Body of pancreas (tissue), 4 donors: ENCODE results near the gene MBNL1. TPM values are rescaled to one million over a fixed set of nuclear protein-coding genes. Genes with fewer than 3 reads are reported as not detected.

Experiments
- ATAC-seq: fragments of 150-250 bp; one replicate; pipeline ENCODE4 v1.9.1; 2016
- DNase-seq, 4 donors: peaks; one replicate each; pipeline ENCODE4 v3.0.0-alpha.2; 2019
- H3K27ac ChIP-seq, 4 donors: fragments of 200-600 bp; sonication (generic); 1 replicate in 3 of 4; 2 replicates in 1 of 4; pipeline versions ENCODE4 v1.5.1 to v1.6.1; 2016 to 2019; ENCODE audit warnings: mild to moderate bottlenecking in 1 of 4, mixed read lengths in 1 of 4, moderate library complexity in 1 of 4
- H3K27me3 ChIP-seq, 2 donors: fragments of 200-600 bp; sonication (generic); one replicate each; pipeline ENCODE4 v1.6.0; 2016; ENCODE audit warnings: mild to moderate bottlenecking in 1 of 2
- H3K36me3 ChIP-seq, 2 donors: fragments of 200-600 bp; sonication (generic); replicated peaks in 1 of 2; 2 replicates each; pipeline ENCODE4 v1.5.1; 2016; ENCODE audit warnings: low read depth in 2 of 2; ENCODE audit not compliant: insufficient read depth in 1 of 2
- H3K4me1 ChIP-seq: fragments of 200-600 bp; sonication (generic); one replicate; pipeline ENCODE4 v1.6.0; 2016
- H3K4me3 ChIP-seq, 2 donors: fragments of 200-600 bp; sonication (generic); 1 replicate in 1 of 2; 2 replicates in 1 of 2; pipeline ENCODE4 v1.5.1; 2016 to 2019
- H3K9me3 ChIP-seq, 3 donors: fragments of 200-600 bp; sonication (generic); 1 replicate in 2 of 3; 2 replicates in 1 of 3; pipeline ENCODE4 v1.5.1; 2016
- CTCF ChIP-seq, 7 experiments: fragments of 450-650 bp in 4 of 7; fragments of 200-600 bp in 3 of 7; sonication (generic) in 3 of 7; IDR thresholded peaks; one replicate each; pipeline ENCODE4 v1.5.1; 2016 to 2019; ENCODE audit warnings: antibody characterized with exemption in 7 of 7
- POLR2A ChIP-seq, 3 donors: fragments of 450-650 bp; IDR thresholded peaks; one replicate each; pipeline ENCODE4 v1.6.1; 2016; ENCODE audit warnings: antibody characterized with exemption in 3 of 3, mild to moderate bottlenecking in 2 of 3
- WGBS, 2 donors: methylation state at CpG; one replicate each; pipeline ENCODE4 v1.1.5; 2017; 5-methylcytosine and 5-hydroxymethylcytosine counted together
- intact Hi-C: fragments of 100-400 bp; cut with DNase I; formaldehyde crosslinking; loops from one replicate; pipeline ENCODE4 v1.15.1; 2023
- total RNA-seq, 2 donors: library from RNA; depleted of rRNA; stranded (reverse); fragments of >200 nt; gene quantifications; one replicate each; pipeline ENCODE4 v1.1.0, GENCODE V29; 2016

MBNL1 gene
- total RNA-seq, 2 donors from 2014 or later, result 77.3 to 82.4 TPM

GRCh38 chr3:152402695-152403451 lies 134.1 kb downstream of the MBNL1 start:
- no peak for ATAC-seq
- DNase-seq, result no peak
- no peak overlapping the region for H3K4me3 ChIP-seq
- 61 to 63% methylated on average over 5 of the region's 5 CpGs for WGBS, 2 donors
- H3K36me3 ChIP-seq, result no peaks in the 10 kb centered on the region
- TF ChIP-seq CTCF (IDR thresholded peaks at IDR 0.05) (no peak), POLR2A (IDR thresholded peaks at IDR 0.05) (no peak)
- H3K4me1 ChIP-seq, result peaks cover 69% of the 10 kb centered on the region
- H3K27ac ChIP-seq, result peak overlapping the region in 2 of 4 donors; percentile 6 to 43
- intact Hi-C loops, result no loop called here
- H3K9me3 ChIP-seq, result no peaks in the 10 kb centered on the region
- no peaks in the 10 kb centered on the region for H3K27me3 ChIP-seq

- DNase-seq (peak; percentile 35 to 53 (median 42)), ATAC-seq (peak; percentile 56)
- WGBS, 2 donors, result 70 to 97% methylated on average over 2 of the region's 2 CpGs
- peaks cover 66% of the 10 kb centered on the region for H3K4me1 ChIP-seq
- intact Hi-C loops, result no loop called here
- H3K27me3 ChIP-seq, result no peaks in the 10 kb centered on the region
- H3K9me3 ChIP-seq, result no peaks in the 10 kb centered on the region
- TF ChIP-seq CTCF (IDR thresholded peaks at IDR 0.05), result no peak
- TF ChIP-seq POLR2A (IDR thresholded peaks at IDR 0.05), result no peak
- peak overlapping the region in 3 of 4 donors; percentile 6 to 43 (median 7) for H3K27ac ChIP-seq
- H3K4me3 ChIP-seq, result no peak overlapping the region
- no peaks in the 10 kb centered on the region for H3K36me3 ChIP-seq
These were observed 134.9 kb downstream of the MBNL1 start for GRCh38 chr3:152403632-152404066.

- intact Hi-C loops, result no loop called here
- no peak overlapping the region for H3K4me3 ChIP-seq
- WGBS, 2 donors, result 89 to 94% methylated on average over 1 of the region's 1 CpG
- no peak for DNase-seq
- H3K27me3 ChIP-seq, result no peaks in the 10 kb centered on the region
- no peak for ATAC-seq
- H3K4me1 ChIP-seq, result peaks cover 53% of the 10 kb centered on the region
- H3K9me3 ChIP-seq, result no peaks in the 10 kb centered on the region
- TF ChIP-seq CTCF (IDR thresholded peaks at IDR 0.05), result no peak
- no peak for TF ChIP-seq POLR2A (IDR thresholded peaks at IDR 0.05)
- H3K36me3 ChIP-seq, result no peaks in the 10 kb centered on the region
- peak overlapping the region in 3 of 4 donors; percentile 23 to 70 (median 64) for H3K27ac ChIP-seq
These were observed 136.2 kb downstream of the MBNL1 start for GRCh38 chr3:152404976-152405375.

GRCh38 chr3:152405915-152406802 lies 137.4 kb downstream of the MBNL1 start:
- ATAC-seq (peak; percentile 90), DNase-seq (peak in 1 of 4 donors; percentile 25)
- intact Hi-C loops, result no loop called here
- Histone ChIP-seq H3K36me3 (no peaks in the 10 kb centered on the region), H3K9me3 (no peaks in the 10 kb centered on the region), H3K4me3 (no peak overlapping the region), H3K27ac (peak overlapping the region; percentile 50 to 70 (median 64)), H3K27me3 (no peaks in the 10 kb centered on the region), H3K4me1 (peaks cover 51% of the 10 kb centered on the region)
- TF ChIP-seq POLR2A (IDR thresholded peaks at IDR 0.05) (no peak), CTCF (IDR thresholded peaks at IDR 0.05) (no peak)
- 39 to 66% methylated on average over 3 of the region's 3 CpGs for WGBS, 2 donors
